ENCODE data around the gene EYS. TPM values are rescaled to one million over a fixed set of nuclear protein-coding genes. Genes with fewer than 3 reads are reported as not detected.

EYS gene
- total RNA-seq, 1 donor from 2014 or later: not detected

DNA sequence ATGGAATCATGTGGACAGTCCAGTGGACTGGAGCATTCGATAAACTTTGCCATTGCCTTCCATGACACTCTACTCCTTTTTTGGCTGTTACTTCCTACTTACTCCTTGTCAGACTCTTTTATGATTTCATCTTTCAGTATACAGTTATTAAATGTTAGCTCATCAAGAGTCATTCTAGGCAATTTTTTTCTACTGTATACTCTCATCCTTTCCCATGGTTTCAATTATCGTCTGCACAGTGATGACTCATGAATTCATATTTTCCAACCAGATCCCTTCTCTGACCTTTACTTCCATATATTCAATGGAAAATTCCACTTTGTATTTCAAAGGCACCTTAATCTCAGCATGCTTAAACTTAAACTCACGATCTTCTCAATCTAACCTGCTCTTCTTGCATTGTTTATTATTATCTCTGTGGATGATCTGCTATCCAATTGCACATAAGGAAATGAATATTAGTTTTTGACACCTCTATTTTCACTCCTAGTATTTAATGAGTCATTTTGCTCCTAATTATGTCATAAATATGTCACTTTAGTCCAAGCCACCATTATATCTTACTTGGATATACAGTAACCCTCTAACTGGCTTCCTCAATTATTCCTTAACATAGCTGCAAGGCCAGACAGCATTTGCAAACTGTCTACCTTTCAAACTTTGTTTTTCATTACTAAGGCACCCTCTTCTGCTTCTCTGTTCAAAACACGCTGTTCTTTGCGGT, 1643.9 kb downstream of the EYS start:
- intact Hi-C loops (cut with DNase I): no loop called here
- Histone ChIP-seq H3K27ac (no peak overlapping the region), H3K27me3 (ENCODE audit: low read depth) (no peaks in the 10 kb centered on the region), H3K4me1 (no peaks in the 10 kb centered on the region), H3K36me3 (no peaks in the 10 kb centered on the region), H3K9me3 (no peaks in the 10 kb centered on the region), H3K4me3 (no peak overlapping the region)
- no peak for ATAC-seq
- TF ChIP-seq CTCF (IDR thresholded peaks at IDR 0.05): no peak
- DNase-seq: no peak

- Histone ChIP-seq H3K4me1 (no peaks in the 10 kb centered on the region), H3K9me3 (no peaks in the 10 kb centered on the region), H3K27ac (no peak overlapping the region), H3K36me3 (no peaks in the 10 kb centered on the region), H3K27me3 (ENCODE audit: low read depth) (no peaks in the 10 kb centered on the region), H3K4me3 (no peak overlapping the region)
- ATAC-seq: no peak
- DNase-seq: no peak
- TF ChIP-seq CTCF (IDR thresholded peaks at IDR 0.05): no peak
- intact Hi-C loops (cut with DNase I): no loop called here
These were observed 1652.2 kb downstream of the EYS start for GRCh38 chr6:64054861-64055260.

DNA sequence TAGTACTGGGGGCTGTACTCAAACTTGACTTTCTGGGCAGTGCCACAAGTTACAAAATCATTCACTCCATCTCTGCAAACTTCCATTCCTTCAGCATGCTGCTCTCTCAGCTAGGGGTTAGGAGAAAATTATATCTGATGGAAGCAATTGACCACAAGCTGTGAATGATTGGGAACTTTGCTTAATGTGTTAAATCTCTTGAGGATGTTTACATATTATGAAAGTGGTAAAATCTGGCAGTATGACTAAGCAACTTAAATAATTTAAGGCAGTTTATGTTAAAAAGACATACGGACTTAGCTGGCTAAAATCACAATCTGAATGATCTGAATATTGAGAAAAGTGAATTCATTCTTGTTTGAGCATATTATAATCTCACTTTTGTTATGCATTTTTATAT, 1656.4 kb downstream of the EYS start:
- H3K4me3 ChIP-seq: no peak overlapping the region
- H3K4me1 ChIP-seq: no peaks in the 10 kb centered on the region
- no peaks in the 10 kb centered on the region for H3K27me3 ChIP-seq (ENCODE audit: low read depth)
- DNase-seq (no peak), ATAC-seq (no peak)
- H3K27ac ChIP-seq: no peak overlapping the region
- no peaks in the 10 kb centered on the region for H3K36me3 ChIP-seq
- H3K9me3 ChIP-seq: no peaks in the 10 kb centered on the region
- TF ChIP-seq CTCF (IDR thresholded peaks at IDR 0.05): no peak
- intact Hi-C loops (cut with DNase I): no loop called here

DNA sequence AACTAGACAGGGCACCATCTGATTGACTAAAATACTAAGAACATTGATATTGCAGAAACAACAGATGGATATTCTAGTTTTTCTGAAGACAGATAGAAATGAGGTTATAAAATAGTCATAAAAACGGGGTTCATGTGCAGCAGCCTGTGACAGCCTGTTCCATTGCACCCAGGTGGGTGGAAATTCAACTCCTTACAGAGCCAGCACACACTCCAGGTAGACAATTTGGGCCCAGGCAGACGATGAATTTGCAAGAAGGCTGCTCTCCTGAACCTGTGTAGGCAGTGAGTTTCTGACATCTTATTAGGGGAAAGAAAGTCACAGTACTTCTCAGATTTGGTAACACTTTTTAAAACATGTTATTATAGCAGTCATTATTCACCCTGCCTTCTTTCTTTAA, 1657.3 kb downstream of the EYS start:
- Histone ChIP-seq H3K36me3 (no peaks in the 10 kb centered on the region), H3K27me3 (ENCODE audit: low read depth) (no peaks in the 10 kb centered on the region), H3K4me1 (no peaks in the 10 kb centered on the region), H3K4me3 (no peak overlapping the region), H3K9me3 (no peaks in the 10 kb centered on the region), H3K27ac (no peak overlapping the region)
- ATAC-seq (no peak), DNase-seq (no peak)
- no peak for TF ChIP-seq CTCF (IDR thresholded peaks at IDR 0.05)
- intact Hi-C loops (cut with DNase I): no loop called here

DNA sequence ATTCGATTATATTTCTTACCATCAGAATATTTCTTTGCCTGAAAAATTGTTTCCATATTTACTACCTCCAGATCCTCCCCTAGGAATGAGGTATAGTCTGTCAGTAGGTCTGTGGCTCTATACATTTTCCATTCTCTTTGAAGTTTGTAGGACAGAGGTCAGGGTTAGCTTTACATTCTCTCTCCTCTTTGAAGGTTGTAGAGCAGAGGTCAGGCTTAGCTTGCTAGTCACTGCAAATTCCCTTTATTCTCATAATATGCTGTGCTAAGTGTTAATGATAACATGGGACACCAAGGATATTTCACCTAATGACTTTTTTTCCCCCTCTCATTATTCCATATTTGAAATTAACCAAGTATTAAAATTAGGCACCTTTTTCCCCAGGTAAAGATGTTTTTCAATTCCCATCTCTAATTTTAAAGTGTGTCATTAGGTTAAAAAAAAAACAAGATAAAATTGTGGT, 1660.2 kb downstream of the EYS start:
- Histone ChIP-seq H3K36me3 (no peaks in the 10 kb centered on the region), H3K27me3 (ENCODE audit: low read depth) (no peaks in the 10 kb centered on the region), H3K4me1 (no peaks in the 10 kb centered on the region), H3K27ac (no peak overlapping the region), H3K9me3 (no peaks in the 10 kb centered on the region), H3K4me3 (no peak overlapping the region)
- TF ChIP-seq CTCF (IDR thresholded peaks at IDR 0.05): no peak
- ATAC-seq: no peak
- intact Hi-C loops (cut with DNase I): no loop called here
- DNase-seq: no peak
